ENCODE results near the gene DLST.

DNA sequence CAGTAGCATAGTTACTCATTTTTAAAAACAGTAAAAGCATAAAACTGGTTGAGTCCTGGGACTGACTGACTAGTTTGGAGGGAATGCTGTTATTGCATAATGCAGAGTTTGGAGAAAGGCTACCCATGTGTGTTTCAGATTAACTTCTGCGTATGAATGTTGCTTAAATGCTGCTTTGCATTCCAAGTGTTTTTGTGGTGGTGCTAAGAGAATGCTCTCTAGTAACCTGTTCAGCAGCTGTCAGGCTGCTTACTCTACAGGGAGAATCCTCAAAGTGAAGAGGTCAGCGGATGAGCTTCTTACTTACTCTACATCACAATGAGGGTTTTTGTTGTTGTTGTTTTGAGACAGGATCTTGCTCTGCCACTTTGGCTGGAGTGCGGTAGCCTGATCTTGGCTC is 4.3 kb downstream of the DLST start:
- TF ChIP-seq EZH2 (IDR thresholded peaks at IDR 0.05; ENCODE audit: low read depth): no peak
- TF ChIP-seq, protein P1, sequence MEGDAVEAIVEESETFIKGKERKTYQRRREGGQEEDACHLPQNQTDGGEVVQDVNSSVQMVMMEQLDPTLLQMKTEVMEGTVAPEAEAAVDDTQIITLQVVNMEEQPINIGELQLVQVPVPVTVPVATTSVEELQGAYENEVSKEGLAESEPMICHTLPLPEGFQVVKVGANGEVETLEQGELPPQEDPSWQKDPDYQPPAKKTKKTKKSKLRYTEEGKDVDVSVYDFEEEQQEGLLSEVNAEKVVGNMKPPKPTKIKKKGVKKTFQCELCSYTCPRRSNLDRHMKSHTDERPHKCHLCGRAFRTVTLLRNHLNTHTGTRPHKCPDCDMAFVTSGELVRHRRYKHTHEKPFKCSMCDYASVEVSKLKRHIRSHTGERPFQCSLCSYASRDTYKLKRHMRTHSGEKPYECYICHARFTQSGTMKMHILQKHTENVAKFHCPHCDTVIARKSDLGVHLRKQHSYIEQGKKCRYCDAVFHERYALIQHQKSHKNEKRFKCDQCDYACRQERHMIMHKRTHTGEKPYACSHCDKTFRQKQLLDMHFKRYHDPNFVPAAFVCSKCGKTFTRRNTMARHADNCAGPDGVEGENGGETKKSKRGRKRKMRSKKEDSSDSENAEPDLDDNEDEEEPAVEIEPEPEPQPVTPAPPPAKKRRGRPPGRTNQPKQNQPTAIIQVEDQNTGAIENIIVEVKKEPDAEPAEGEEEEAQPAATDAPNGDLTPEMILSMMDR (conservative IDR thresholded peaks at IDR 0.05): no peak
